Epithelial cell of esophagus (primary cell): ENCODE data around the gene ENAH.
A peak's percentile ranks its signal among the peaks of the same experiment; 100 is the strongest.
"Not testable (repeated sequence)": the region's sequence is repeated elsewhere in the genome, so short reads cannot be mapped to it uniquely, and the experiment has no call there.

Source experiments
- DNase-seq: peaks from one replicate; pipeline ENCODE4 v3.0.0; 2010; ENCODE audit warnings: low read depth
- H3K4me3 ChIP-seq: 2 replicates; pipeline ENCODE4 v1.5.1; 2011; ENCODE audit warnings: mild to moderate bottlenecking, low read length, control low read depth
- CTCF ChIP-seq: IDR thresholded peaks from 2 replicates; pipeline ENCODE4 v1.5.1; 2011; ENCODE audit warnings: low read depth, mild to moderate bottlenecking, low read length, control low read depth, inconsistent platforms; ENCODE audit not compliant: insufficient read depth; ENCODE audit errors: missing control alignments

ENAH gene

DNA sequence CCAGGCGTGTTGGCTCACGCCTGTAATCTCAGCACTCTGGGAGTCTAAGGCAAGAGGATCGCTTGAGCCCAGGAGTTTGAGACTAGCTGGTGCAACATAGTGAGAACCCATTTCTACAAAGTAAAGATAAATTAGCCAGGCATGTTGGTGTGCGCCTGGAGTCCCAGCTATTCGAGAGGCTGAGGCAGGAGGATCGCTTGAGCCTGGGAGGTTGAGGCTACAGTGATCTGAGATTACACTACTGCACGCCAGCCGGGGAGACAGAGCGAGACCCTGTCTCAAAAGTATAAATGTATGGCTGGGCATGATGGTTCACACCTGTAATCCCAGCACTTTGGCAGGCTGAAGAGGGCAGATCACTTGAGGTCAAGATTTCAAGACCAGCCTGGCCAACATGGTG lies 173.6 kb downstream of the ENAH start:
- DNase-seq = no peak
- no peak for TF ChIP-seq CTCF
- no peak overlapping the region for H3K4me3 ChIP-seq

DNA sequence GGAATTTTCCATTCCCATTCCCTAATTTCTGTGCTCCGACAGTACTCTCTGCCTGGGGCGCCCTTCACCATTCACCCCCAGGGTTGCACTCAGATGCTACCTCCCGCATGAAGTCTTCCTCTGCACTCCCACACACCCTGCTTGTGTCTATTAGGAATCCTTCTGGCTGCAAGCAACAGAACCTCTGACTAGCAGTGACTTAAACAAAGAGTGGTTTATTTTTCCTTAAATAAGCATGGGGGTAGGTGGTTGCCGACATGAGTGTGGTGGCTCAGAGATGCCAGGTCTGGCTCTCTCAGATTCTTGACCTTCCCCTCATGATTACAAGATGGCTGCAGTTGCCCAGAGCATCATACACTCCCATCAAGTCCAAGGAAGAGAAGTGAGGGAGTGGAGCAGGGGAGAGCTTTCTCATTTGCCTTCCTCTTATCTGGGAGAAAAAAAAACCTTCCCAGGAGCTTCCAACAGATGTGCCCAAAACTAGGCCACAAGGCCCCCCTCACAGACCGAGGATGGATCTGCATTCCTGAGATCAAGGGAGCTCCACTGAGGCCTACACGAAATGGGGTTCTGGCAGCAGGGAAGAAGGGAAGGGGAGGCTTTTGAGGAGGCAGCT lies 175.5 kb downstream of the ENAH start:
- no peak for DNase-seq
- no peak overlapping the region for H3K4me3 ChIP-seq
- no peak for TF ChIP-seq CTCF

DNA sequence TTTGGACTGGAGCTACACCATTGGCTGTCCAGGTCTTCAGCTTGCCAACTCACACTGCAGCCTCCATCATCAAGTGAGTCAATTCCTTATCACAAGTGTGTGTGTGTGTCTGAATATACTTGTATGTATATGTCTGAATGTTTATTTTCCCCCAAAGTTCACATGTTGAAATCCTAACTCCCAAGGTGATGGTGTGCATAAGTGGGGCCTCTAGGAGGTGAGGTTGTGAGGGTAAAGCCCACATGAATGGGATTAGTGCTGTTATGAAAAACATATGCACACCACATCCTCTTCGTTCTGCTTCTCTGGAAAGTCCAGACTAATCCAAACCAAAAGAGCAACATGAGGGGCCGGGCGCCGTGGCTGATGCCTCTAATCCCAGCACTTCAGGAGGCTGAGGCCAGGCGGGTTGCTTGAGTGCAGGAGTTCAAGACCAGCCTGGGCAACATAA lies 176.4 kb downstream of the ENAH start:
- H3K4me3 ChIP-seq = no peak overlapping the region
- no peak for DNase-seq
- TF ChIP-seq CTCF = no peak

DNA sequence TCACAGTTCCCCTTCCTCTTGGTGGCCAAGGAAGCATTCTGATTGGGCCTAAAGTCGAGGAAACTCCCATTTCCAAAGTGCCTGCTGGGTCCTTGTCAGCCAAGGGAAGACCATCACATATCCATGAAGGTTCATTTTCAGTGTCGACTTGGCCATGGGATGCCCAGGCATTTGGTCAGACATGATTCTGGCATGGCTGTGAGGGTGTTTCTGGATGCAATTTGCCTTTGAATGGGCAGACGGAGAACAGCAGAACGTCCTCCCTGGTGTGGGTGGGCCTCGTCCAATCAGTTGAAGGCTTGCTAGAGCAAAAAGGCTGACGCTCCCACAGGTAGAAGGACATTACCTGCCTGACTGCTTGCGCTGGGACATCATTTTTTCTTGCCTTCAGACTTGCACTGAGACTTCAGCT lies 176.8 kb downstream of the ENAH start:
- DNase-seq = no peak

DNA sequence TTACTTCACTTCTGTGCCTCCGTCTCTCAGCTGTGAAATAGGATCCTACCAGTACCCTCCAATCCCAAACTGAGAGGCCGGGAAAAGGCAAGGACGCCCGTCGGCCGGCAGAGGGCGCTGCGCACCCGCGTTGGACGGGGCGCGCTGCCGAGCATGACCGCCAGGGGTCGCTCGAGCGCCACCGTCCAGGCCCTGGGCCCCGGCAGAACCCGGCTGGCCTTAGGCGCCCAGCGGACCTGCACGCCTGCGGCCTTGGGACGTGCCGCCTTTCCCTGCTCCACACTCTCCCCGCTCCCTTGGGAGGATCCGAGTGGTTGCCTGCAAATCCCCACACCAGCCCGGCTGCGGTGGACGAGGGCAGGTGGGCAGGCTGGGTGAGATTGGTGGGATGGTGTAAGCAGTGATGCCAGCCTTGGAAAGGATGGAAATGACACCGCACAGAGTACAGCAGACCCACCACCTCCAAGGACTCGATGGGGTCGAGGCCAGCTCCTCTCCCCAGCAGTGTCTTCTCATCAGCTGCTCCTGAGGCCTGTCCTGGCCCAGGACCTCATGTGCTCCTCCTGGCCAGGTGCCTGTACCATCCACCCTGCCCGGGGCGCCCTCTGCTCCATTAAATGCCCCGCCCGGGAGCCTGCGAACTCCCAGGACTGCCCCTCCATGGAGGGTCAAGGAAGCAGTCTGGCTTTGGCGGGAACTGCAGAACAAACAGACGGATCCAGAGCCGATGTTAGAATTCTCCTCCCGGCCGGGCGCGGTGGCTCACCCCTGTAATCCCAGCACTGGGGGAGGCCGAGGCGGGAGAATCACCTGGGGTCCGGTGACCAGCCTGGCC lies 177.7 kb downstream of the ENAH start:
- H3K4me3 ChIP-seq = no peak overlapping the region
- peak; percentile 53 for DNase-seq
- peak; percentile 81 for TF ChIP-seq CTCF

More for the DNA sequence above, 176.8 kb downstream of the ENAH start:
- no peak for TF ChIP-seq CTCF
- no peak overlapping the region for H3K4me3 ChIP-seq

DNA sequence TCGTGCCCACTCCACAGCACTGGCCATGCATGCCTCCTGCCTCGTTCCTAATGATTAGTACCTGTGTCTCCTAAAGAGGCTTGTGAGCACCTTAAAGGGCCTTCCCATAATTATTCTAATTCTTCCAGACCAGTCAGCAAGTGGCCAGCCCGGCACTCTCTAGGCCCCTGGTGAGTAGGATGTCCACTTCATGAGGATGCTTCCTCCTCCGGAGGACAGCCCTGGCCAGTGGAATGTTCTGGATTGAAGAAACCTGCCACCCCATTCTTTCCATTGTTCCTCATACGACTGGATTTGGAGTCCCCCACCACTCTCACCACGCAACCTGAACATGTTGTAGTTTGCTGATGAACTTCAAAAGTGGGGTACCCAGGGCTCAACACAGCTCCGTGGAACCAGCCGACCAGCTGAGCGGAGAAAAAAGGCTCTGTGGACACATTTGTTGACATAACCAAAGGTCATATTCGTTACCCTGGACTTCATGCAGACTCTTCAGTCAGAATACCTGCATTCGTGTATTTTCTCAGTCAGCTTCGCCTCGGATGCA lies 178.4 kb downstream of the ENAH start:
- no peak for TF ChIP-seq CTCF
- no peak for DNase-seq
- no peak overlapping the region for H3K4me3 ChIP-seq

DNA sequence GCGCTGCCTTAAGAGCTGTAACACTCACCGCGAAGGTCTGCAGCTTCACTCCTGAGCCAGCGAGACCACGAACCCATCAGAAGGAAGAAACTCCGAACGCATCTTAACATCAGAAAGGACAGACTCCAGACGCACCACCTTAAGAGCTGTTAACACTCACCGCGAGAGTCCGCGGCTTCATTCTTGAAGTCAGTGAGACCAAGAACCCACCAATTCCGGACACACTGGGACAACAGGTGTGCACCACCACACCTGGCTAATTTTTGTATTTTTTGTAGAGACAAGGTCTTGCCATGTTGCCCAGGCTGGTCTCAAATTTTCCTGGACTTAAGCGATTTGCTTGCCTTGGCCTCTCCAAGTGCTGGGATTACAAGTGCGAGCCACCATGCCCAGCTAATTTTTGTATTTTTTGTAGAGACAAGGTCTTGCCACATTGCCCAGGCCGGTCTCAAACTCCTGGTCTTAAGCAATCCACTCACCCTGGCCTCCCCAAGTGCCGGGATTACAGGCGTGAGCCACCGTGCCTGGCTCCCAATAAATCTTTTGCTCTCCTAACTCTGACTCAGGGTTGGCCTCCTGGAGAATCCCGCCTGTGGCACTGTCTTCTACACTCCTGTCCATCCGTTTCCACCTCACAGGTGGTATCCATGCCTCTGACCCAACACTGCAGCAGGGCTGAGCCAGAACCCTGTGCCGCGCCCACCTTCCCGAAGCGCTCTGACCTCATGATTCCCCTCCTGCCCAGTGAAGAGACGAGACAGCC lies 179.1 kb downstream of the ENAH start:
- H3K4me3 ChIP-seq, DNase-seq: not testable (repeated sequence)

- not testable (repeated sequence) for DNase-seq
Measured at GRCh38 chr1:225473266-225473665, 179.7 kb downstream of the ENAH start.

More at GRCh38 chr1:225473266-225473665, 179.7 kb downstream of the ENAH start:
- not testable (repeated sequence) for H3K4me3 ChIP-seq
